ENCODE data around the gene TNIK. TPM values are rescaled to one million over a fixed set of nuclear protein-coding genes. Genes with fewer than 3 reads are reported as not detected.

The TNIK gene
- total RNA-seq, 4 donors from 2014 or later = 32.9 to 52.0 (median 40.2) TPM

DNA sequence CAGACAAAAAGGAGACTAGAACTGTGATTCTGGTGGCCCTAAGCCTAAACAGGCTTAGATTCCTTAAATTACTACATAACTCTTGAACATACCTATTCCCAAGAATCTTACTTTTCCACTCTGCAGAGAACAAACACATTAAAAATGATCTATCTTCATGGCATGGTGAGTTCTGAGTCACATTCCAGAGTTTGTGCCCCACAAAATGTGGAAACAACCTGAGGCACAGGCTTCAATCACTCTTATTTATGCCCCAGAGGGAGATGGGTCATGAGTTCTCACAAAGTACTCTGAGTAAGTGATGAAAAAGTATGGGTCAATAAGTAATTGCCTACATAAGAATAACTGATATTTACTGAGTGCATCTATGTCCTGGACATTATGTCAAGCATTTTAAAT, 296.1 kb downstream of the TNIK start:
- intact Hi-C loops (cut with DNase I; ENCODE audit: low total_unique reads) = no loop called here
- Histone ChIP-seq H3K9me3 (peaks cover 3 to 8% of the 10 kb centered on the region in 2 donors), H3K4me3 (no peak overlapping the region), H3K27ac (no peak overlapping the region), H3K27me3 (no peaks in the 10 kb centered on the region), H3K36me3 (peaks cover 0 to 28% (median 0%) of the 10 kb centered on the region in 4 donors), H3K4me1 (no peaks in the 10 kb centered on the region)
- in situ Hi-C loops (cut with MboI; ENCODE audit: low pct_ligation_motif_present in 1 of 4, low pct_unique_long_range_greater_than_20kb in 1 of 4, low sequenced_read_pairs in 3 of 4) = loop anchor here in 3 of 4 donors (25.0 kb wide), 1 partner anchor 398 kb away; no protein-coding TSS in a partner anchor
- TF ChIP-seq CTCF (IDR thresholded peaks at IDR 0.05) = no peak
- no peak for TF ChIP-seq POLR2A (IDR thresholded peaks at IDR 0.05)
- DNase-seq = no peak

DNA sequence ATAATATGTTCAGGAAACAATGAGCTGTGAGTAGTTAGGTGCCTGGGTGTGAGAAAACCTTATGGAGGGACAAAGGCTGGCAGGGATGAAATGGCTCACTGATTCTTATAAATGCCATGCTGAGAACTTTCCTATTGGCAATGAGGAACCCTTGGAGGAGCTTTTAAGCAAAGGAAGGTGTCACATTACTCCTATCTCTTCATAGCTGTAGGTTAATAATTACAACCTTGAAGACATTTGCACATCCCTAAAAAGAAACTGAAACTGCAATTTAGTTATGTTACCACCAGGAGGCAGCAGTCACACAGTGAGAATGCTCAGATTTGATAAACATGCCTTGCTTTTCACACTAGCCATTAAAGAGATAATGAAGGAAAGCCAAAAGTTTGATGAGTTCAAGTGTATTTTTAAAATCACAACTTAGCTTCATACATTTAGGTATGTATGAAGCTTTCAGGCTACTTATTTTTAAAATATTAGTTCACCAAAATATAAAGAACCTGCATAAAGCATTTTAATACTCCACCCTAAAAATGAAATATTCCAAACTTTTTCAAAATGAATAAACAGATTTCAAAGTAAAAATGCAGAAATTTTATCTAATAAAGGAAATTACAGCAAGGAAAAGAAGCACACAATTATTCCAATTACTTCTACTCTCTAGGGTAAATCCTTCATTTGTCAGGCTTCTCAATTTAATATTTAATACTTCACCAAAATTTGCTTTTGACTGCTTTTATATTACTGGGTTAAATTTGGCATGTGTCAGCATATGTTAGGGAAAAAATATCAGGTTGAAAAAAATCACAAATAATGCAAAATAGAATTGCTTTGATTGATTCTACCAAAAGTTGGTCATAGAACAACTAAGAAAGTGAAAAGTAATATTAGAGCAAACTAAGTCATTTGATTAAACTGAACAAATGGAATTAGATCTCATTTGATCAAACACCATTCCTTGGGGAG, 296.8 kb downstream of the TNIK start:
- Histone ChIP-seq H3K4me3 (no peak overlapping the region), H3K4me1 (no peaks in the 10 kb centered on the region), H3K36me3 (peaks cover 0 to 28% (median 0%) of the 10 kb centered on the region in 4 donors), H3K9me3 (peaks cover 3 to 8% of the 10 kb centered on the region in 2 donors), H3K27ac (no peak overlapping the region), H3K27me3 (no peaks in the 10 kb centered on the region)
- TF ChIP-seq POLR2A (IDR thresholded peaks at IDR 0.05) = no peak
- peak; percentile 39 to 62 (median 54) for TF ChIP-seq CTCF (IDR thresholded peaks at IDR 0.05)
- TF ChIP-seq POLR2AphosphoS5 (IDR thresholded peaks at IDR 0.05) = no peak
- no peak for TF ChIP-seq EP300 (IDR thresholded peaks at IDR 0.05; ENCODE audit: low read depth)
- DNase-seq = no peak
- in situ Hi-C loops (cut with MboI; ENCODE audit: low pct_ligation_motif_present in 1 of 4, low pct_unique_long_range_greater_than_20kb in 1 of 4, low sequenced_read_pairs in 3 of 4) (loop anchor here in 3 of 4 donors (25.0 kb wide), 1 partner anchor 399 kb away; no protein-coding TSS in a partner anchor), intact Hi-C loops (cut with DNase I; ENCODE audit: low total_unique reads) (no loop called here)

- no peak overlapping the region for H3K4me3 ChIP-seq
- no peak for DNase-seq
- H3K27me3 ChIP-seq = no peaks in the 10 kb centered on the region
- intact Hi-C loops (cut with DNase I; ENCODE audit: low total_unique reads) (no loop called here), in situ Hi-C loops (cut with MboI; ENCODE audit: low pct_ligation_motif_present in 1 of 4, low pct_unique_long_range_greater_than_20kb in 1 of 4, low sequenced_read_pairs in 3 of 4) (loop anchor here in 3 of 4 donors (25.0 kb wide), 1 partner anchor 402 kb away; no protein-coding TSS in a partner anchor)
- H3K36me3 ChIP-seq = peaks cover 0 to 15% (median 0%) of the 10 kb centered on the region in 4 donors
- no peak overlapping the region for H3K27ac ChIP-seq
- no peak for TF ChIP-seq EP300 (IDR thresholded peaks at IDR 0.05; ENCODE audit: low read depth)
- no peak for TF ChIP-seq POLR2A (IDR thresholded peaks at IDR 0.05)
- TF ChIP-seq POLR2AphosphoS5 (IDR thresholded peaks at IDR 0.05) = no peak
- no peak for TF ChIP-seq CTCF (IDR thresholded peaks at IDR 0.05)
- H3K4me1 ChIP-seq = no peaks in the 10 kb centered on the region
- 100% methylated on average over 1 of the region's 1 CpG; no CpG with 5 or more reads in 1 of the 2 donors for WGBS, 2 donors (ENCODE audit: low coverage in 1 of 2)
- H3K9me3 ChIP-seq = peaks cover 3 to 8% of the 10 kb centered on the region in 2 donors
Measured at GRCh38 chr3:171160325-171160724, 299.9 kb downstream of the TNIK start.

DNA sequence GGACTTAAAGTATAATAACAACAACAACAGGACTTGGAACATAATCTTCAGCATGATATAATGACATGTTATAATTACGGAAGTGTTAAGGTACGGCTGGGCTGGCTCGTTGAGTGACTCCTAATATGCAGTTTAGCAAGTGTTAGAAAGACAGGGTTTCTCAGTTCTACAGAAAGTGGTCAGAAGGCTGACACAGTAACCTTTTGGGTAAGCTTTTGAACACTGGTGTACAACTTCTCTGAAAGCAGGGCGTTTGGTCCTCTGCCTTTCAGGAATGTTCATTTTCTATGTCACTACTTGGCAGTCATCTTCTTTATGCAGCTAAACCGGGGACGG, 300.4 kb downstream of the TNIK start:
- Histone ChIP-seq H3K4me1 (no peaks in the 10 kb centered on the region), H3K4me3 (no peak overlapping the region), H3K9me3 (peaks cover 3 to 8% of the 10 kb centered on the region in 2 donors), H3K27ac (no peak overlapping the region), H3K27me3 (no peaks in the 10 kb centered on the region), H3K36me3 (peaks cover 0 to 15% (median 0%) of the 10 kb centered on the region in 4 donors)
- DNase-seq = no peak
- WGBS, 2 donors (ENCODE audit: low coverage in 1 of 2) = 89 to 92% methylated on average over 4 to 6 of the region's 6 CpGs
- intact Hi-C loops (cut with DNase I; ENCODE audit: low total_unique reads) = no loop called here
- no peak for TF ChIP-seq POLR2A (IDR thresholded peaks at IDR 0.05)
- TF ChIP-seq EP300 (IDR thresholded peaks at IDR 0.05; ENCODE audit: low read depth) = no peak
- TF ChIP-seq POLR2AphosphoS5 (IDR thresholded peaks at IDR 0.05) = no peak
- TF ChIP-seq CTCF (IDR thresholded peaks at IDR 0.05) = no peak
- in situ Hi-C loops (cut with MboI; ENCODE audit: low pct_ligation_motif_present in 1 of 4, low pct_unique_long_range_greater_than_20kb in 1 of 4, low sequenced_read_pairs in 3 of 4) = loop anchor here in 3 of 4 donors (25.0 kb wide), 1 partner anchor 403 kb away; no protein-coding TSS in a partner anchor
